ENCODE data around the gene SLC7A5.
"Not testable (repeated sequence)": the region's sequence is repeated elsewhere in the genome, so short reads cannot be mapped to it uniquely, and the experiment has no call there.

Gene SLC7A5

GRCh38 chr16:87789437-87790291, 79.6 kb downstream of the SLC7A5 start:
- DNase-seq, result no peak

GRCh38 chr16:87788730-87789436, 80.4 kb downstream of the SLC7A5 start:
- DNase-seq, result not testable (repeated sequence)

- DNase-seq, result not testable (repeated sequence)
Measured at GRCh38 chr16:87787451-87788091, 81.7 kb downstream of the SLC7A5 start.

GRCh38 chr16:87784812-87785211, 84.5 kb downstream of the SLC7A5 start:
- DNase-seq, result no peak

GRCh38 chr16:87782033-87782432, 87.3 kb downstream of the SLC7A5 start:
- no peak for DNase-seq

- DNase-seq, result peak; percentile 76
Measured at GRCh38 chr16:87780385-87780989, 88.8 kb downstream of the SLC7A5 start.
